GM18499 (cell line): ENCODE results near the gene NAXD.
A peak's percentile ranks its signal among the peaks of the same experiment; 100 is the strongest.
"Not testable (repeated sequence)": the region's sequence is repeated elsewhere in the genome, so short reads cannot be mapped to it uniquely, and the experiment has no call there.

Experiments
- ATAC-seq: cut with Tn5 transposase; IDR thresholded peaks from one replicate; pipeline ENCODE4 v1.9.1; 2021; ENCODE audit warnings: moderate number of reproducible peaks; ENCODE audit not compliant: insufficient read depth, unreplicated experiment

Gene NAXD

GRCh38 chr13:110615322-110616102, at the start of gene NAXD:
Gene NAXD (plus strand): TSS chr13:110615545. CDS start chr13:110615602, 57 bp downstream.
- peak; percentile 38 for ATAC-seq

GRCh38 chr13:110566171-110566570, 49.2 kb upstream of the NAXD start:
- no peak for ATAC-seq

GRCh38 chr13:110568612-110569011, 46.7 kb upstream of the NAXD start:
- no peak for ATAC-seq

GRCh38 chr13:110569962-110570361, 45.4 kb upstream of the NAXD start:
- ATAC-seq, result not testable (repeated sequence)

GRCh38 chr13:110570886-110571285, 44.5 kb upstream of the NAXD start:
- no peak for ATAC-seq

GRCh38 chr13:110571896-110572777, 43.2 kb upstream of the NAXD start:
- no peak for ATAC-seq

GRCh38 chr13:110572778-110573118, 42.6 kb upstream of the NAXD start:
- peak; percentile 66 for ATAC-seq

GRCh38 chr13:110574161-110574560, 41.2 kb upstream of the NAXD start:
- no peak for ATAC-seq

GRCh38 chr13:110575322-110576069, 39.8 kb upstream of the NAXD start:
- peak; percentile 48 for ATAC-seq

- no peak for ATAC-seq
Observed at GRCh38 chr13:110576070-110576394, 39.3 kb upstream of the NAXD start.

- ATAC-seq, result no peak
Observed at GRCh38 chr13:110576736-110577476, 38.4 kb upstream of the NAXD start.

- ATAC-seq, result no peak
Observed at GRCh38 chr13:110578363-110578762, 37.0 kb upstream of the NAXD start.

- no peak for ATAC-seq
Observed at GRCh38 chr13:110580800-110581199, 34.5 kb upstream of the NAXD start.

- no peak for ATAC-seq
Observed at GRCh38 chr13:110581506-110582185, 33.7 kb upstream of the NAXD start.

GRCh38 chr13:110582421-110582954, 32.9 kb upstream of the NAXD start:
- ATAC-seq, result no peak

GRCh38 chr13:110583178-110583865, 32.0 kb upstream of the NAXD start:
- ATAC-seq, result no peak

GRCh38 chr13:110589793-110590390, 25.5 kb upstream of the NAXD start:
- ATAC-seq, result no peak

- ATAC-seq, result no peak
Observed at GRCh38 chr13:110590577-110590976, 24.8 kb upstream of the NAXD start.
